Measurements from ENCODE around the gene BEND4.
"Not testable (repeated sequence)": the region's sequence is repeated elsewhere in the genome, so short reads cannot be mapped to it uniquely, and the experiment has no call there.

Gene BEND4
- 0.22 to 0.58 (median 0.46) reads per million in 3 experiments for total RNA-seq

- no peak for DNase-seq
These were observed at the start of gene BEND4 for GRCh38 chr4:42152507-42153504. BEND4 (minus strand) TSS chr4:42152655; CDS start chr4:42152143, 512 bp downstream.

- DNase-seq: no peak
These were observed 44.9 kb upstream of the BEND4 start for GRCh38 chr4:42197341-42197740.

- no peak for DNase-seq
These were observed 20.5 kb upstream of the BEND4 start for GRCh38 chr4:42172921-42173320.

- no peak for DNase-seq
These were observed 19.8 kb upstream of the BEND4 start for GRCh38 chr4:42172128-42172790.

GRCh38 chr4:42167709-42168108, 15.3 kb upstream of the BEND4 start:
- no peak for DNase-seq

GRCh38 chr4:42166186-42166585, 13.7 kb upstream of the BEND4 start:
- not testable (repeated sequence) for DNase-seq

GRCh38 chr4:42159271-42160001, 7.0 kb upstream of the BEND4 start:
- no peak for DNase-seq

GRCh38 chr4:42151568-42152506, 618 bp downstream of the BEND4 start:
- DNase-seq: no peak

- no peak for DNase-seq
These were observed 1.5 kb downstream of the BEND4 start for GRCh38 chr4:42150653-42151567.

- DNase-seq: no peak
These were observed 3.5 kb downstream of the BEND4 start for GRCh38 chr4:42149004-42149403.

GRCh38 chr4:42148425-42148824, 4.0 kb downstream of the BEND4 start:
- no peak for DNase-seq

- no peak for DNase-seq
These were observed 8.4 kb downstream of the BEND4 start for GRCh38 chr4:42144028-42144427.

- no peak for DNase-seq
These were observed 9.9 kb downstream of the BEND4 start for GRCh38 chr4:42142591-42142990.

GRCh38 chr4:42136371-42136770, 16.1 kb downstream of the BEND4 start:
- no peak for DNase-seq

GRCh38 chr4:42133006-42133405, 19.4 kb downstream of the BEND4 start:
- DNase-seq: no peak

- no peak for DNase-seq
These were observed 20.4 kb downstream of the BEND4 start for GRCh38 chr4:42132099-42132498.

GRCh38 chr4:42123071-42123644, 29.3 kb downstream of the BEND4 start:
- DNase-seq: no peak

GRCh38 chr4:42122237-42122636, 30.2 kb downstream of the BEND4 start:
- no peak for DNase-seq

GRCh38 chr4:42119886-42120285, 32.6 kb downstream of the BEND4 start:
- DNase-seq: no peak

- no peak for DNase-seq
These were observed 39.6 kb downstream of the BEND4 start for GRCh38 chr4:42112846-42113245.

Measured in central memory CD4-positive, alpha-beta T cell (primary cell).